NCI-H2029 (cell line): Measurements from ENCODE around the gene EXOSC3.
"Not testable (repeated sequence)": the region's sequence is repeated elsewhere in the genome, so short reads cannot be mapped to it uniquely, and the experiment has no call there.

Source experiments
- DNase-seq: peaks from one replicate; lab custom pipeline; 2025; lab: John Stamatoyannopoulos, UW

The EXOSC3 gene

DNA sequence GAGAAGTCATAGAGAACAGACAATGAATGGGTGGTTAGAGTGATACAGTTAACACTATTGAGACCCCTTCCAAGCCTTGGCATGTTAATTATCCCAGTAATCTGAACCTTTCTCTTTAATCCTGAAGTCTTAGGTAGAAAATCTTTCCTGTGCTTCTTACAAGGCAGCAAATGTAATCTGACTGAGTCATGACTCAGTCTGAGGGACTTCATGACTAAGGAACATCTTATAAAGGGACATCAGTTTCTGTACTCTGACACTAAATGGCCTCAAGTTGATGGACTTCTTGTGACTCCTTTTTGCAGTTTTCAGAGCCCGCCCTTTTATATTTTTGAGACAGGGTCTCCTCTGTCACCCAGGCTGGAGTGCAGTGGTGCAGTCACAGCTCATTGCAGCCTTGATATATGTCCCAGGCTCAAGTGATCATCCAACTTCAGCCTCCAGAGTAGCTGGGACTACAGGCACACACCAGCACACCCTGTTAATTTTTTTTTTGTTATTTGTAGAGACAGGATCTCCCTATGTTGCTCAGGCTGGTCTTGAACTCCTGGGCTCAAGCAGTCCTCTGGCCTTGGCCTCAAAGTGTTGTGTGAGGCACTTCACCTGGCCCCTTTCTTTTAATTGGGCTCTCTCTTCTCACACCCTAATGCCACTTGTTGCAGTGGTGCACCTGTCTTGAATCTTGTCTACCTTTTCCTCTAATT, 9.5 kb downstream of the EXOSC3 start:
- no peak for DNase-seq

DNA sequence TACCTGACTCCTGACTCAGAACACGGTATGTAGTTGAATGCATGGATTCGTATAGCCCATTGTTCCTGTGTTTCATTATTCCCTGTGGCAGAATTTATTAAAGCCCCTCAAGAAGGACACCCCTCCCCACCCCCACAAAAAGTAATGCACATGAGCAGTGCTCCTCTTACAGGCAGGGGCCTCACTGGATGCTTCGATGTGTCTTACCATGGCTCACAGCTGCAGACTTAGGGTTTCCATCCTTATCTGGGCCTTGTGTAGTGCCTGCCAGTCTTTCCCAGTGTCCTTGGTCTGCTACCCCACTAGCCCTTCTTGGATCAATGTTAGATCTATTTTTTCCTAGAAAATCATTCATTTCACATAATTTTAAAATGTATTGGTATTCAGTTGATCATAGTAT, 14.9 kb downstream of the EXOSC3 start:
- no peak for DNase-seq

GRCh38 chr9:37769306-37769705, 15.6 kb downstream of the EXOSC3 start:
- DNase-seq = no peak

- DNase-seq = not testable (repeated sequence)
Measured at GRCh38 chr9:37765263-37765662, 19.6 kb downstream of the EXOSC3 start.

DNA sequence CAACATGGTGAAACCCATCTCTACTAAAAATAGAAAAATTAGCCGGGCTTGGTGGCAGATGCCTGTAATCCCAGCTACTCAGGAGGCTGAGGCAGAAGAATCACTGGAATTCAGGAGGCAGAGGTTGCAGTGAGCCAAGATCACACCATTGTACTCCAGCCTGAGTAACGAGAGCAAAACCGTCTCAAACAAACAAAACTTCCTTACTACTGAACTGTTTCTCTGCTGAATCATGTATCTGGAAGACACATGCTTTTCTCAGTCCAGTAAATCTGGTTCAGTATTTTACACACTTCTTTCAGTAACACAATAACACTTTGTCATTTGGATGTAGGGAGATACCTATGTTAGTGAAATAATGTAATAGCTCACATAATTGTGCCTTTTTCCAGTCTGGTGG, 23.4 kb downstream of the EXOSC3 start:
- no peak for DNase-seq

- DNase-seq = no peak
Measured at GRCh38 chr9:37760416-37761161, 24.3 kb downstream of the EXOSC3 start.

DNA sequence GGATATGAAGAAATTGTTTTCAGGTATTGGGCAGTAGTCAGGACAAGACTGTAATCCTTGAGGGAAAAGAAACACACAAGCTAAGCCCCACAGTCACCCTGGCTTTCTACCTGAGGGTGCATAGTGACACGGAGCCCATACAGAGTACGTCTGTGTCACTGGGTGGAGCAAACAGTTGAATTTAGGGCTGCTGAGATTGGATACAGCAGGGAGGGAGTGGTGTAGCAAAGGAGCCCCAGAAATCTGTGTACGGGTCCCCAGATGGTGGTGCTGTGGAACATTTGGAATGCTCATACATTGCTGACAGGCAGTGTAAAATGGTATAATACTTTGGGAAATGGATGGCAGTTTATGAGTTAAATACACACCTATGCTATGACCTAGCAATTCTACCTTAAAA, 26.1 kb downstream of the EXOSC3 start:
- no peak for DNase-seq

DNA sequence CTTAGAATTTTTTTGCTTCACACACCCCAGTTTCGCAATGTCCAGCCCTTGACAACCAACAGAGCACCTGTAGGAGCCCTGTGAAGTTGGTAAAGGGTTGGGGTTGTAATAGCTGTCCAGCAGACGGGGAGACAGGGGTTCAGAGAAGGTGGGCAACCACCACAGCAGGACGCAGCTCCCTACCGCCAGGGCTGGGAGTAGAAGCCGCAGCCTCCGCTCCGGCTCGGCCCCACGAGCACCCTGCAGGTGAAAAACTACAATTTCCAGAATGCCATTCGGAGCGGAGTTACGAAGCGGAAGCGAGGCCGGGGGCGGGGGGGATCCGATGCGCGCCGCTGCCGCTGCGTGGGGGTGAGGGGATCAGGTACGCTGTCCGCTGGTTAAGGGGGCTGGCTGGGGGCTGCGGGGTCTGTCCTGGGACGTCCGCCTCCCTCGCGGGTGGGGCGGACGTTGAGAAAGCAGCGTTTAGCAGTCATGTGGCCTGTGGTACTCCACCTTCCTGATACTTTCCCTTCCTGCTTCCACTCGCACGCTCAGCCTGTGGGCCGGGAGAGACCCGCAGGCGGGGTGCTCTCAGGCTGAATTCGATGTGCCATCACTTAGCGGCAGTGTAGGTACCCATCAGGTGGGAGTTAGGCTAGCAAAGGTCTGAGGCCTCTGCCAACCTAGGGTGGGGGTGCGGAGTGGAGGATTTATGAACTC, 31.2 kb downstream of the EXOSC3 start, which contains the start of gene TRMT10B:
TSS of gene TRMT10B (plus strand) at position 317 of the 702 bp plus-strand sequence. CDS start 8,127 bp downstream, outside the sequence.
- peak; percentile 68 for DNase-seq

- no peak for DNase-seq
Measured at GRCh38 chr9:37752642-37753488, 32.0 kb downstream of the EXOSC3 start.

- DNase-seq = not testable (repeated sequence)
Measured at GRCh38 chr9:37752112-37752511, 32.8 kb downstream of the EXOSC3 start.

DNA sequence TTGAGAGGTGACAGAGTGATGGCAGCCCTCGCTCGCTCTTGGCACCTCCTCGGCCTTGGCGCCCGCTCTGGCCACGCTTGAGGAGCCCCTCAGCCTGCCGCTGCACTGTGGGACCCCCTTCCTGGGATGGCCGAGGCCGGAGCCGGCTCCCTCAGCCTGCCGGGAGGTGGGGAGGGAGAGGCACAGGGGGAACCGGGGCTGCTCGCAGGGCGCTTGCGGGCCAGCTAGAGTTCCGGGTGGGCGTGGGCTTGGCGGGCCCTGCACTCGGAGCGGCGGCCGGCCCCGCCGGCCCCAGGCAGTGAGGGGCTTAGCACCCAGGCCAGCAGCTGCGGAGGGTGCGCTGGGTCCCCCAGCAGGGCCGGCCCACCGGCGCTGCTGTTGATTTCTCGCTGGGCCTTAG, 33.2 kb downstream of the EXOSC3 start:
- DNase-seq = not testable (repeated sequence)

- no peak for DNase-seq
Measured at GRCh38 chr9:37751186-37751585, 33.7 kb downstream of the EXOSC3 start.

DNA sequence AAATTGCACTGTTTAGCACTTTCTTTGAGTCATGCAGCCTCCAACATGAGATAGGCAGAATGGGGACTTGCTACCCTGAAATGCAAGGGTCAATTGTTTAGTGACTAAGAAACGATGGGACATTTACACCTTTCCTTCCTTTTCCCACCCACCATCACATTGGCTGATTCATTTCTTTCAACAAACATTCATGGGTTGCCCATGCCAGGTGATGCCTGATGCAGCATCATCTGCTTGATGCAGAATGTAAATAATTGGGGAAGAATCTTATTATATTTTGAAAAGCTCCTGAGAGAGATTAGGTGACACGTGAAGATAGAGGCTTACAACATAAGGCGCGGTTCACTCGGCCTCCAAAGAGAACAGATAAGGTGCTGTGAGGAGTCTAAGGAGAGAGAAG, 35.7 kb downstream of the EXOSC3 start:
- DNase-seq = no peak

- DNase-seq = peak; percentile 20
Measured at GRCh38 chr9:37747271-37747753, 37.6 kb downstream of the EXOSC3 start.

DNA sequence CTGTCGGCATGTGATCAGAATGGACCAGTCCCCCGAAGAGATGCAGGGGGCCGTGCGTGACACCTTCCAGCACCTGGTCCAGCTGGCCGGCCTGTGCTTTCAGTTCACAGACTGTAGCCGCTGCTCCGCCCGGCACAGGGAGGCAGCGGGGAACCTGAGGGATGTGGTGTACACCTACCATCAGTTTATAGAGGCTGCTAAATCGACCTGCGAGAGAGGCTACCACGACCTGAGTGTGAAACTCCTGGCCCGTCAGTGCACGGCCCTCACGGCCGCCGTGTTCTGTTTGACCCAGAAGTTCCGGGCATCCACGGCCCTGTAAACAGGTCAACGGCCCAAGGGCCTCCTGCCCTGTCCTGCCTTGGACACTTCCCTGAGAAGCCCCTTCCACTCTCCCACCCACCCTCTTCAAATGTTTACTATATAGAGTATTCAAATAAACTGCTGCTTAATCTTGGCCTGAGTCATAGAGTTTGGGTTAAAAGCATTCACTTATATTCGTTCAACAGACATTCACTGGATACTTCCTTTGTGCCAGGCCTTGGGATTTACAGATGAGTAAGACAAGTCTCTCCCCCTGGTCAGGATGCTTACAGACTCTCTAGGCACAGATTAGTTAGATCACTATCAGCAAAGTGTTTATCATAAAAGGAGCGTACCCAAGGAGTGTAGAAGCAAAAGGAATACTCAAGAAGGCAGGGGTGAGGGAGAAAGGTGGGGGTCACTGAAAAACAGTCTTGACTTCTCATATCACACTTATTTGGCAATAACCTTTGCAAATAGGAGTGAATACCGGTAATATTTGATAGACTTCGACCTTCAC, 38.2 kb downstream of the EXOSC3 start:
- DNase-seq = no peak

DNA sequence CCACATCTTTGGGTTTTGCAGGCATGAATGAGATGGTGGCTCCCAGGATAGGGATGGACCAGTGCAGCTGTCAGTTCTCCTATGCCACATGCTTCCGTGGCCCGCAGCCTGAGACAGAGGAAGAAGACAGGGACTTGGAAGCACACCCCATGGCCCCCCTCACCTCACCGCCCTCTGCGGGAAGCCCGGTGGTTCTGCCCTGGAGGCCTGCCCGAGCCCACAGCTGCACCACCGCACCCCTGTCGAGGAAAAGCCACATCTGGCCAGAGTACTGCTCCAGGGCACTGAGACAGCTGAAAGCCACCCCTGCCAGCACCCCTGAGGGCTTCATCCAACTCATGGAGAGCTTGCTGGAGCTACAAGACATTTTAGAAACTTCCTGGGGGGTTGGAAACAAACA, 38.9 kb downstream of the EXOSC3 start:
- no peak for DNase-seq

DNA sequence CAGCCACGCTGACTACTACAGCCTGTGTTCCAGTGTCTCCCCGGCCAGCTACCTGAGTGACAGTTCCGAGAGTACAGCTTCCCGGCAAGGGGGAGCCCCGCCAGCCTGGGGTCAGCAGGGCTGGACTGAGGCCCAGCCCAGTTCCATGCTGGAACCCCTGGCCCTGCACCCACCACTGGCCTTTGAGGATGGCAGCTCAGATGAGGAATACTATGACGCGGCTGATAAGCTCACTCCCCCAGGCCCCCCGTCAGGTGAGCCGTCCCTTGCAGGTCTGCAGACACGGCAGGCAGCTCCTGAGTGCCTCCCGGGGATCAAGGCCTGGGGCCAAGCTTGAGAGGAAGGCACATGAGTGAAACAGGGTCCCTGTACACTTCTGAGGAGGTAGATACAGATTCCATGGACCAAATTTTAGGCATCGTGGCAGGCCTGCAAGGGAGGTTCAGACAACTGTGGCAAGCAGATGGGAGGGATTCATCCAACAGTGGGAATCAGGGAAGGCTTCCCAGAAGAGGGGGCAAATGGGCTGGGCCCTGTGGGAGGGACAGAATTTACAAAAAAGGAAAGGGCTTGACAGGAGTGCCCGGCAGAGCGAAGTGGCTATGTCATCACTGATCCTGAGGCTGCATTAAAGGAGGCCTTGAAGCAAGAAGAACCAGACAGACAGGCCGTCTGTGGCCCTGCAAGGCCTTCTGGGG, 44.1 kb downstream of the EXOSC3 start:
- no peak for DNase-seq

DNA sequence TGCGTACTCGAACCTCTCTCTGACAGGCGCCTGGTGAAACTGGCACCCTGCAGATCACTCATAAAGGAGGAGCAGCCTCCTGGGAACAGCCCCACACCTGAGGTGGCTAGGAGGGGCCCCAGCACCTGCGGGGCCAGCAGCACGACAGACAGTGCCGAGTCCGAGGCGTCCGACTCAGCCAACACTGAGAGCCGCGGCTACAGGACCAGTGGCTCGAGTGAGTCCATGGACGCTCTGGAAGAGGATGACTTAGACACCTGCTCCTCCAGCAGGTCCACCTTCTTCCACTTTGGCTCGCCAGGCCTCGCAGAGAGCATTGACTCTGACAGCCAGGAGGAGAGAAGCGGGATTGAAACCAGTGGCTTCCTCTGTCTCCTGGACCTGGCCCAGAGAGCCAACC, 44.7 kb downstream of the EXOSC3 start:
- no peak for DNase-seq

DNA sequence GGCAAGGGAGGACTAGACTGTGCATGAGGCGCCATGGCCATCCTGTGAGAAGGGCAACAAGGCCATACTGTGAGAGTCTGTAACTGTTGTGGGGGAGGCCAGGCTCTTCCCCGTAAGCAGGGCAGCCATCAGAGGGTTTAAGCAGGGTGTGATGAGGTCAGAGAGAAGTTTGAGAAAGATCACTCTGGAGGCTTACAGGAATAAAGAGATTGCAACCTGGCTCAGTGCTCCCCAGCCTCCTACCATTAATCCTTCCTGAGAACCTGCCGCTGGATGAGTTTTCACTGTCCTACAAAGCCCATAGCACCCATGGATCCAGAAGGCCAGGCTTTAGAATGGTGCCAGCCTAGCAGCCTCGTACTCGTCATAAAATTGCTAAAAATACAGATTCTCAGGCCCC, 45.6 kb downstream of the EXOSC3 start:
- no peak for DNase-seq

- no peak for DNase-seq
Measured at GRCh38 chr9:37732952-37733351, 51.9 kb downstream of the EXOSC3 start.
